ENCODE results near the gene RBM34.
"Not testable (repeated sequence)": the region's sequence is repeated elsewhere in the genome, so short reads cannot be mapped to it uniquely, and the experiment has no call there.

The RBM34 gene

DNA sequence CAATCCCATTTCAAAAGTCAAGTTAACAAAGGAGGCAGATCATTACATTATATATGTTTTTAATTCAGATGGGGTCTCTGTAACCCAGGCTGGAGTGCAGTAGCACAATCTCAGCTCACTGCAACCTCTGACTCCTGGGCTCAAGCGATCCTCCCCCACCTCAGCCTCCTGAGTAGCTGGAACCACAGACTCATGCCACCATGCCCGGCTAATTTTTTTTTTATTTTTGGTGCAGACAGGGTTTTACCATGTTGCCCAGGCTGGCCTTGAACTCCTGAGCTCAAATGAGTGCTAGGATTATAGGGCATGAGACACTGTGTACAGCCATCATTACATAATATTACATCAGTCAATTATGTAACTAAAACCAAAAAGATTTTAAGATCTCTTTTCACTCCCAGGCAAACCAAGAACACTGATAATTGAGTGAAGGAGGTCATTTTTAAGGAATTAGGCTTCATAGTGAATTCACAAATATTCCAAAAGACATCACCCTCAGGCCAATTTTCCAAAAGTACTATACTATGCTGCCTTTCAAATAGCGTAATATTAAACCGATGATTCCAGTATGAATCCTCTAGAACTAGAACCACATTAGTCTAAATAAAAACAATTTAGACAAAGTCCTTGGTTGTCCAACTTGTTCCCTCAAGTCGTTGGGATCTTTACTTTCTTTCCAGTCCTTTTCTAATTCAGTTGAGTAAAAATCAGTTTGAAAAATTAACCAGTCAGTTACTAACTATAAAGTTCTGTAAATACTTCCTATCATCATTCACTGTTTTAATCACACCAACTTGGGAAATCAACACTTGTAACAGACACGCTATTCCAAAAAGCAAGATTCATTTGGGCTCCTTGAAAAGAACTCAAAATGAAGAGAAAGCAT, 48.5 kb downstream of the RBM34 start:
- no peak for DNase-seq

DNA sequence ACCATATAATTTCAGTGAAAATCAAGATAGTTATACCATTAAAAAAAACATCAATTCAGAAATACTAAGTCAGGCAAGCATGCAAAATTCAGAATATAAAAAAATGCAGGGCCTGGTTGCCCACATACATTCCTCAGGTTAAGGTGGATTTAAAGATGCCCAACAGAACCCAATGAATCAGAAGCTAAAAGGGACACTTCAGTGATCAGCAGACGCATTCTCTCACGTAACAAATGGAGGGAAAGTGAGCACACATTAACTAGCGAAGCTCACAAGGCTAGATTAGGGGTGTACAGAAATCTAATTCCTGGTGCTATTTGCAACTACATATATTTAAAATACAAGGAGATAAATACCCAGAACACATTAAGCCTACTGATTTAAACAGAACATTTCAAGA, 49.9 kb downstream of the RBM34 start:
- DNase-seq = no peak

DNA sequence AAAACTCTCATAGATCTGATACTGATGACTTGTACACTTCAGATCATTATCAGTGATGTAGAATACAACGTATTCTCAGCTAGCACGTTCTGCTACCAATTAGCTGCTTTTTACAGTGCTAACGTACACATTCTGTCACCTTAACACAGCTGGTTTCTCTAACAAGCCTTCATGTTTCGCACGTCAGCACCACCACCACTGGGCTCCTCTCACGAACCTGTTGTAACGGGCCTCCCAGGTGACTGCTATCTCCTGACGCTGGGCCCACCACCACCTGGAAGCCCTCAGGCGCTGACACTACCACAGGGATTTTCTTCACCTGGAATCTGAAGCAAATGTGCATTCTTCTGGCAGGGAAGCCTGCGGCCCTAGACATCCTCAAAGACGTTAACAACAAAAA, 52.2 kb downstream of the RBM34 start:
- no peak for DNase-seq

DNA sequence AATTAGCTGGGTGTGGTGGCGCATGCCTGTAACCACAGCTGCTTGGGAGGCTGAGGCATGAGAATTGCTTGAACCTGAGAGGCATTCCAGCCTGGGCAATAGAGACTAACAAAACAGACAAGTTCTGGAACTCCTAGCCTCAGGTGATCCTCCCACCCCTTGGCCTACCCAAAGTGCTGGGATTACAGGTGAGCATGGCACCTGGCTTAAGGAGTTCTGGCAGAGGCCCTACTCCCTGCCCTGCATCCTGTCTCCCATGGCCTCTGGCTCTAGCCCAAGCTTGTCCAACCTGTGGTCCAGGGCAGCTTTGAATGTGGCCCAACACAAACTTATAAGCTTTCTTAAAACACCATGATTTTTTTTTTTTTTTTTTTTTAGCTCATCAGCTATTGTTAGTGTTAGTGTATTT, 52.9 kb downstream of the RBM34 start:
- no peak for DNase-seq

DNA sequence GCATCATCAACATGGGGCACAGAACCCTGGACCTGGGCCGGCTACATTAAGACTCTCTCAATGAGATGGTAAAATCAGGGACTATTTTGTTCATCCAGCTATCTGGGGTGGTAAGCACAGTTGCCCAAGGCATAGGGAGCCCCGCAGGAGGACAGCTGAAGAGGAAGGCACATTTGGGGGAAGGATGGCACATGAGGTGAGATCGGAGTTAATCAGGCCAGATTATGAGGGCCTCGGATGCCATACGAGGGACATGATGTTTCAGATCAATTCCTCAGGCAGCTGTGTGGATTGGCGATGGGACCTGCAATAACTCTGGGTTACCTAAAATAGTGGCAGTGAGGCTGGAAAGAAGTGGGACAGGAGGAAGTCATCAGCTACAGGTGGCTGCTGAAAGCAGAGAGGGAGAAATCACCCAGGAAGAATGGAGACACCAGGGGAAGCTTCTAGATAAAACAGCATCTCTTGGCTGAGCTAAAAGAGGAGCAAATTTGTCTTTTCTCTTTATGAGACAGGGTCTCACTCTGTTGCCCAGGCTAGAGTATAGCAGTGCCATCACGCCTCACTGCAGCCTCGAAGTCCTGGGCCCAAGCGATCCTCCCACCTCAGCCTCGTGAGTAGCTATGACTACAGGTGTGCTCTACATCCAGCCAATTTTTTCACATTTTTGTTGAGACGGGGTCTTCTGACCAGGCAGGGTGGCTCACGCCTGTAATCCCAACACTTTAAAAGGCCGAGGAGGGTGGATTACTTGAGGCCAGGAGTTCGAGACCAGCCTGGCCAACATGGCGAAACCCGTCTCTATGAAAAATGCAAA, 53.5 kb downstream of the RBM34 start:
- DNase-seq = no peak

DNA sequence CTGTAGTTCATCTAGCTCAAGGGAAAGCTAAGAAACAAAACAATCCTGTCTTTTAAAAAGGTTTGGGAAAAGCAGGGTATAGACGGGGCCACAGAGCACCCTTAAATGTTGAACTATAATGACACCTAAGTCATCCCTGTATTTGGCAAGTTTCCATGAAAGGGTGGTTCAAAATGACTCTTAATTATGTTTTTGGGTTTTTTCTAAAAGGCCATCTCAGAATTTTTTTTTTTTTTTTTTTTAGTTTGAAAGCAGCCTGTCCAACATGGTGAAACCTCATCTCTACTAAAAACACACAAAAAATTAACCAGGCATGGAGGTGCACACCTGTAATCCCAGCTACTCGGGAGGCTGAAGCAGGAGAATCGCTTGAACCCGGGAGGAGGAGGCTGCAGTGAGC, 54.6 kb downstream of the RBM34 start:
- DNase-seq = no peak

DNA sequence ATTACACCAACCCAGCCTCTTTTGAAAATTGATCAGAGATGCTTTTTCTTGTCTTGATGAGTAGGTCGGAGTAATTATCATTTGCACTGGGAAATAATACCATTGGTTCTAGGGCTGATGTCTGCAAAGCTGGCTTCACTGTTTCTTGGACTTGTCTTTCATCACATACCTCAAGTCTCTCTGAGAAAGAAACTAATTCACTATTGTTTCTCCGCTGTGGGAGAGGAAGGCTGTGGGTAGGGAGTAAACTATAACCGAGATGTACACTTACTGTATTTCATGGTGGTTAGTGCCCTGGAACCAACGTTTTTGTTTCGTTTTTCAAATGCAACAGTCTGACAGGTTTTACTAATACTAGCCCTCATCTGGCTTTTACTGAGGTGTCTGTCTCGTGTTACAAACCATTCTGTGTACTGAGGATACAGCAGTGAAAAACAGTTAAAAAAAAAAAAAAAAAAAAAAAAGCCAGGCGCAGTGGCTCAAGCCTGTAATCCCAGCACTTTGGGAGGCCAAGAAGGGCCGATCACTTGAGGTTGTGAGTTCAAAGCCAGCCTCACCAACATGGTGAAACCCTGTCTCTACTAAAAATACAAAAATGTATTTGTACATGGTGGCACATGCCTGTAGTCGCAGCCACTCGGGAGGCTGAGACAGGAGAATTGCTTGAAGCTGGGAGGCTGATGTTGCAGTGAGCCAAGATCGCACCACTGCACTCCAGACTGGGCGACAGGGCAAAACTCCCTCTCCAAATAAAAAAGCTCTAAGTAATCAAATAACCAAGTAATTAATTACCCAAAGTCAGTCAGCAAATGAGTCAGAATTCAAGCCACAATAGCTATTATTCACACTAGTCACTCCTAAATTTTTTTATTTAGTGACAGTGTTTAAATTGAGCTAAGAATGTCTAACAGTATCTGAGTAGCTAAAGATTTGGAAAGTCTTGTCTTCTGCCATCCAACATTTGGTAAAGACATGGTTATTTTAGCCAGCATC, 55.7 kb downstream of the RBM34 start:
- DNase-seq = no peak

DNA sequence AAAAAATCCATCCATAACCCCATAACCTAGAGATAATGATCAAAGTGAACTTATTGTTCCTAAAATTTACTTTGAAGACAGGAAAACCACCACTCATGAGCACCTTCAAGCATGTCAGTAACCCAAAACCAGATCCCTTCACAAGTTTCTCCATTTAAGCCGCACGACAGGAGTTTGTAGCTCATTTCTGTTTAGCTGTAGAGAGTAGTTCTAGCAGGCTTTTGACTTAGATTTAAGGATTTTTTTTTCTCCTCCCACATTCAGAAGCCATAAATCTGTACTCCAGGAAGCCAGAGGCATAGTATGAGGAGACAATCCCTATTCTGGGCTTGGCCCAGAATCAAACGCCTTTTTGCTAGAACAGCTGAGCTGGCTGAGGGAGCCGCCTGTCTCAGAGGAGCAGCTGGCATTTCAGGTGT, 58.0 kb downstream of the RBM34 start:
- no peak for DNase-seq

DNA sequence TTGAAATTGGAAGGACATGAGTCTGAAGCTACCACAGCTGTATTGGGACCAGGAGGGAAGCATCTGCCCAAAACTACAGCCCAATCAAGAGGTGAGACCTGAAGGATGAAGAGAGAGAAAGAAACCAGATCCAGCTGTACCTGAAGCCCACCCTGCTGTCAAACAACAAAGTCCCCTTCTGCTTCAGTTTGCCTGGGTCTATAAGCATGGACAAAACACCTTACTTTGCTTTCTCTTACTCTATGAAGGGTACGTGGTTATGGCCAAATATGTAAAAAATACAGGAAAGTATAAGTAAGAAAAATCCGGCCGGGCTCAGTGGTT, 58.8 kb downstream of the RBM34 start:
- no peak for DNase-seq

DNA sequence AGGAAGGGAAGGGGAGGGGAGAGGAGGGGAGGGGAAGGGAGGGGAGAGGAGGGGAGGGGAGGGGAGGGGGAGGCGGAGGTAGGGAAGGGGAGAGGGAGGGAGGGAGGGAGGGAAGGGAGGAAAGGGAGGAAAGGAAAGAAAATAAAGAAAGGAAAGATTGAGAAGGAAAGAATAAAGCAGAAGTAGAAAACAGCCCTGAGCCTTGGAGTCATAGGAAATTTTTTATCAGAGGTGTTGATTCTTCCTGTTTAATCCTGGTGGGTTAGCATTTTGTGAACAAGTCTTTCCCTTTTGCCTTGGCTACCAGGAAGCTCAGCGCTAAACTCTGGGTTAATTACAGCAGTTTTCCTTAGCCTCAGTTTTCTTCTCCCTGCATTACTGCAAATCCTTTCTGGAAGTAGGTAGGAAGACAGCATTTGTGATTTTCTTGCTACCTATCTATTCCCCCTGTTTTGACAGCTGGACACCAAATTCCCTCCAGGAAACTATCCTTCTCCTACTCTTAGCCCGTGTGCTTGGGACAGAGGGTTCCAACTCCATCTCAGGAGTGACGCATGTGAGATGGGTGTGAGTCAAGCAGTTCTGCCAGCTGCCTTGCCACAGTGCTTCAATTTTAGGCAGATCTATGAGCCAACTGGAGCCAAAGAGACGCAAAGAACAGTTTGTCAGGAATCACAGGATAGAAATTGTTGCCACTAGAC, 59.3 kb downstream of the RBM34 start:
- DNase-seq = no peak

DNA sequence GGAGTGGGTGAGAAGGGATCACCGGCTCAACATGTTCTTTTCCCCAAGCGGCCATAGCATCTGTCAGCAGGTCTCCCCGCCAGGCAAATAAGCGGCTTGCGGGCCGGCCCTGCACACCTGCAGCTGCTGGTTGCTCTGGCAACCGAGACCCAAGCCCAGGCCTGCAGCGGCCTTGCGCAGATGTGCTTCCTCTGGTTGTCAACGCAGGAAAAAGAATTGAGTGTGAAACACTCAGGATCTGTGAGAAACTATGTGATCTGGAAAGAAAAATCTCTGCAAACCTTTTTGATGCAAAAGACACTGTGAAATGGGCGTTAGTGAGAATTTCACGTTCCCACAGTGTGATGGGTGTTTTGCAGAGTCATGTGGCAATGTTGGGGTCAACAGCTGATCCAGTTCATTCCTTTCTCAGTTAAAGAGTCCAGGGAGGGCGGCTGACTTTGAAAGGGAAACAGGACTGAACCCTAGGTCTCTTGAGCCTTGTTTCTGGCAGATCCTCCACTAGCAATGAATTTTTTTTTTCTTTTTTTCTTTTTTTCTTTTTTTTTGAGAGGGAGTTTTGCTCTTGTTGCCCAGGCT, 60.8 kb downstream of the RBM34 start:
- no peak for DNase-seq

DNA sequence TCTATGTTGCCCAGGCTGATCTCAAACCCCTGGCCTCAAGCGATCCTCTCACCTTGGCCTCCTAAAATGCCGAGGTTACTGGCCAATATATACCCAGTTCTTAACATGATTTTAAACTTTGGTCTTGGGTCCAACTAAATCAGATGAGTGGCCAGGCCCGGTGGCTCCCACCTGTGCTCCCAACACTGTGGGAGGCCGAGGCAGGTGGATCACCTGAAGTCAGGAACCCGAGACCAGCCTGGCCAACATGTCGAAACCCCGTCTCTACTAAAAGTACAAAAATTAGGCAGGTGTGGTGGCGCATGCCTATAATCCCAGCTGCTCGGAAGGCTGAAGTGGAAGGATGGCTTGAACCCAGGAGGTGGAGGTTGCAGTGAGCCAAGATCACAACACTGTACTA, 62.1 kb downstream of the RBM34 start:
- DNase-seq = no peak

DNA sequence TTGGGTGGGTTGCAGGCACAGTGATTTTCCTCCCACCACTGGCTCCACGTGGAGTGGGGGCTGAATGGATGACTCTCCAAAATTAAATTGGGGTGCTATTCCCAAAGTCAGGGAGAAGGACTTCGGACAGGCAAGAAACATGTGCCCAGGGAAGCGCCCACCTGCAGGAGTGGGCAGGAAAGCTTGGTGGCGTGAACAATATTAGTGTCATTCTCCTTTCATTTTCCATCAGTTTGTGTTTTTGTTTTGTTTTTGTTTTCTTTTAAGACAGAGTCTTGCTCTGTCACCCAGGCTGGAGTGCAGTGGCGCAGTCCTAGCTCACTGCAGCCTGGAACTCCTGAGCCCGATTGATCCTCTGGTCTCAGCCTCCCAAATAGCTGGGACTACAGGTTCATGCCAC, 62.5 kb downstream of the RBM34 start:
- DNase-seq = no peak

DNA sequence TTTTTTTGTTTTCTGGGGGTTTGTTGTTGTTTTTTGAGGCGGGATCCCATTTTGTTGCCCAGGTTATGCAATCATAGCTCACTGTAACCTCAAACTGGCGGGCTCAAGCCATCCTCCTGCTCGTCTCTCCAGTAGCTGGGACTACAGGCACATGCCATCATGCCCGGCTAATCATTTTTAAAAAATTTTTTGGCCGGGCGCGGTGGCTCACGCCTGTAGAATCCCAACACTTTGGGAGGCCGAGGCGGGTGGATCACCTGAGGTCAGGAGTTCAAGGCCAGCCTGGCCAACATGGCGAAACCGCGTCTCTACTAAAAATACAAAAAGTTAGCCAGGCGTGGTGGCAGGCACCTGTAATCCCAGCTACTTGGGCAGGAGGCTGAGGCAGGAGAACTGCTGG, 63.5 kb downstream of the RBM34 start:
- DNase-seq = not testable (repeated sequence)

DNA sequence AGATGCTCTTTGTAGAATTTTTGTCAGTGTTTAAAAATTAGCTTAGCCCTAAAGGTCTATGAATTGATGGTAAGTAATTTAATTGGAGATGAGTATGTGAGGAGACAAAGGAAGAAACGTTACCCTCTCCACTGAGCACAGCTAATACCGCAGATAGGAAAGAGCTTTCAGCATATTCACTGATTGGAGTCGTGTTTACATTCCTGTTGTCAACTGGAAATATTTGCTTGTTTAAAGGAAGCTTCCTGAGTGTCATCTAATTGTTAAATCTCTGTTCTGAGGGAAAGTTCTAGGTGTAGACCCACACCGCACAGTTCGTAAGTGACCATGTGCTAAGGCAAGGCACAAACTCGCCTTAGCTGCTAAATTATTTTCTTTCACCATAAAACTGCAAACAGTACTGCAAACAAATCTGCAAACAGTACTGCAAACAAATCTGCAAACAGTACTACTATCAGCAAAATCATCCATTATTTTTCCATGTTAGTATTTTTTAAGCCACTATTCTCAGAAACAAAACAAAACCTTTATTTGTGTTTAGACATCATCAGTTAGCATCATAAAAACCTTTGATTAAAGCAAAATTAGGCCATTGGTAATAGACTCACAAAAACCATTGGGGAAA, 65.0 kb downstream of the RBM34 start:
- DNase-seq = no peak

DNA sequence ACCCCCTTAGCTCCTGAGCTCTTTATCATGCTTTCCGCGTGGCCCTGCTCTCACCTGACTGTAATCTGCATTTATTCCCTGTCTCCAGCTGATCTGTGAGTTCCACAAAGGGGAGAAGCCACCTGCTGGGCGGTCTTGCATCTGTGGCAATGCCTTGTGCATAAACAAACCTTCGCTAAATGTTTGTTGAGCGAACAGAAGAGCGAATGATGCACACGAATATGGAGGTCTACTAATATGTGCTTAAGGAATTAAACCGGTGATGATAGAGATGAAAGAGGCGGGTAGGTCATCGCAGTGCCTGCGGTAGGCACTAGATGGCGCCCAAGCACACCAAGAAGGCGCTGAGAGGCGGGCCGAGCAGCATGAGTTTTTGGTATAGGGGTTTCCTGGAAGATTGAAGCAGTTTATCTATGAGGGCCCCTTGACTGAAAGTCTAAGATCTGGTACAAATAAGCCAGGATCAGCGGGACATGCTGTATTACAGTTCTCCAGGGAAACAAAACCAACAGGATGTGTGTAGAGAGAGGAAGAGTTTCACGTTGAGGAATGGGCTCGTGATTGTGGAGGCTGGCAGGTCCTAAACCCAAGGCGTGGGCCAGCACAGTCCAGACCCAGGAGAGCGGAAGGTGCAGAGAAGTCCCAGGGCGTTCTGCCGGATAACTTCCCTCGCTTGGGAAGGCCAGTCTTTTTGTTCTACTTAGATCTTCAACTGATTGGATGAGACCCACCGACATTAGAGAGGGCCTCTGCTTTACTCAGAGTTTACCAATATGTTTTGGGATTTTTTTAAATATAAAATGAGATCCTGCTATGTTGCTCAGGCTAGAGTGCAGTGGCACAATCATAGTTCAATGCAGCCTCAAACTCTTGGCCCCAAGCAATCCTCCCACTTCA, 67.1 kb downstream of the RBM34 start:
- DNase-seq = peak; percentile 60

DNA sequence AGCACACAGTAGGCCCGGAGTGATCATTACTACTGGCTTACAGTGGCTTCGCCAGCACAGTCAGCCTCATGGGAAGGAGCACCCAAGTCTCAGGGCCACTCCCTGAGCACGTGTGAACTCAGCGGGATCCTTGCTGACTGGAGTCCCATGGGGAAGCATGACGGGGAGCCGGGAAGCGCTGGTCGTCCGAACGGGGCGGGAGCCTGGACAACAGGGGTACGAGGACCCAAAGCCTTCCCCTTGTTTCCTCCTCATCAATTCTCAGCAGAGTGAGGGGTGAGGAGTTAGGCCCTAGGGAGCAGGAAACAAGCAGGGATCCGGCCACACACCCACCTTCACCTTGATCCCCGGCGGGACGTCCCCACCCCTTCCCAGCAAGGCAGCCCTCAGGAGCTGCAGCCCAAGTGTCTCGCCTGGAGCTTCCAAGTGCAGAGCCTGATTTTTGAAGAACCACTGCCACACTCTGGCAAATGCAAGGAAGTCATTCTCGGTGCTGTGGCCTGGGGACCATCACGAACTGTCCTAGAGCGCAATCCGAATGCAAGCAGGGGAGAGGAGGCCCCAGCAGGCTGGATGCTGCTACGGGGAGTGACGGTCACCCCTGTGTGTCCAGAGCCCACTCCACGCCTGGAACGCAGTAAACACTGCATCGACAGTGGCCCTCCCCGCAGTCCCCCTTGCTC, 67.9 kb downstream of the RBM34 start:
- no peak for DNase-seq

DNA sequence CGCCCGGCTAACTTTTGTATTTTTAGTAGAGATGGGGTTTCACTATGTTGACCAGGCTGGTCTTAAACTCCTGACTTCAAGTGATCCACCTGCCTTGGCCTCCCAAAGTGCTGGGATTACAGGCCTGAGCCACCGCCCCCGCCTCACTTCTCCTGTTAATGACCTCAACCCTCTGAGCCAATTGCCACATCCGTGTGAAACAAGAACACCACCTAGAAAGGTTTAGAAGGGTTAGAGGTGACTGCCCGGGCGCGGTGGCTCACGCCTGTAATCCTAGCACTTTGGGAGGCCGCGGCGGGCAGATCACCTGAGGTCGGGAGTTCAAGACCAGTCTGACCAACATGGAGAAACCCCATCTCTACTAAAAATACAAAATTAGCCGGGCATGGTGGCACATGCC, 68.6 kb downstream of the RBM34 start:
- not testable (repeated sequence) for DNase-seq

DNA sequence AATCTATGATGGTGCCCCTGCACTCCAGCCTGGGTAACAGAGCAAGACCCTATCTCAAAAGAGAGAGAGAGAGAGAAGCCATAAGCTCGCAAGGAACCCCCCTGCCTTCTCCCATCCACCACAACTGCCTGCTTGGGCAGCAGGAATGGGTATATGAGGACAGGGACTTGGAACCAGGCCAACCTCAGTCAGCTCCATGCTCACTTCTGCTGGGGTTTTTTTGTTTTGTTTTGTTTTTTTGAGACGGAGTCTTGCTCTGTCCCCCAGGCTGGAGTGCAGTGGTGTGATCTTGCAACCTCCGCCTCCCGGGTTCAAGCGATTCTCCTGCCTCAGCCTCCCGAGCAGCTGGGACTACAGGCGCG, 69.0 kb downstream of the RBM34 start:
- DNase-seq = not testable (repeated sequence)
